Superior temporal gyrus (tissue), 1 donor: ENCODE measurements around the gene ATP11A.
"Not testable (repeated sequence)": the region's sequence is repeated elsewhere in the genome, so short reads cannot be mapped to it uniquely, and the experiment has no call there.

Source experiments
- DNase-seq: peaks from one replicate; pipeline ENCODE4 v3.0.0-alpha.2; 2016; ENCODE audit errors: extremely low spot score

Gene ATP11A

GRCh38 chr13:112774829-112775565 is 85.2 kb downstream of the ATP11A start:
- DNase-seq: no peak

GRCh38 chr13:112775791-112776279 is 86.0 kb downstream of the ATP11A start:
- no peak for DNase-seq

- no peak for DNase-seq
Observed at GRCh38 chr13:112776354-112776753, 86.5 kb downstream of the ATP11A start.

GRCh38 chr13:112776971-112777370 is 87.1 kb downstream of the ATP11A start:
- no peak for DNase-seq

GRCh38 chr13:112777637-112778406 is 88.0 kb downstream of the ATP11A start:
- no peak for DNase-seq

- no peak for DNase-seq
Observed at GRCh38 chr13:112779856-112780604, 90.2 kb downstream of the ATP11A start.

GRCh38 chr13:112781287-112781686 is 91.4 kb downstream of the ATP11A start:
- no peak for DNase-seq

GRCh38 chr13:112781881-112782361 is 92.1 kb downstream of the ATP11A start:
- DNase-seq: peak; percentile 73

GRCh38 chr13:112782429-112783010 is 92.7 kb downstream of the ATP11A start:
- no peak for DNase-seq

GRCh38 chr13:112783135-112783977 is 93.5 kb downstream of the ATP11A start:
- no peak for DNase-seq

GRCh38 chr13:112783978-112784371 is 94.1 kb downstream of the ATP11A start:
- DNase-seq: no peak

GRCh38 chr13:112784811-112785482 is 95.1 kb downstream of the ATP11A start:
- DNase-seq: no peak

GRCh38 chr13:112785483-112785856 is 95.6 kb downstream of the ATP11A start:
- DNase-seq: no peak

- DNase-seq: not testable (repeated sequence)
Observed at GRCh38 chr13:112786810-112787209, 97.0 kb downstream of the ATP11A start.

- no peak for DNase-seq
Observed at GRCh38 chr13:112790735-112791641, 101.2 kb downstream of the ATP11A start.

GRCh38 chr13:112791663-112792440 is 102.0 kb downstream of the ATP11A start:
- no peak for DNase-seq

GRCh38 chr13:112792511-112792910 is 102.7 kb downstream of the ATP11A start:
- no peak for DNase-seq
